GM12878 (cell line): ENCODE measurements around the gene PLXNA2.

Experiments
- CHD2 ChIP-seq: IDR thresholded peaks from 2 replicates; pipeline ENCODE4 v1.6.1; 2011; ENCODE audit warnings: low read depth, low read length, improper control_type of control experiment, borderline replicate concordance
- CTCF ChIP-seq, 3 experiments: IDR thresholded peaks in 2 of 3; conservative IDR thresholded peaks in 1 of 3; 2 replicates each; pipeline ENCODE4 v1.5.1; 2011; ENCODE audit warnings: low read depth in 3 of 3, low read length in 3 of 3, mild to moderate bottlenecking in 3 of 3, control low read depth in 2 of 3, moderate library complexity in 2 of 3, inconsistent platforms in 1 of 3, mixed read lengths in 1 of 3; ENCODE audit not compliant: control insufficient read depth in 2 of 3, insufficient read depth in 1 of 3; ENCODE audit errors: extremely low read depth in 1 of 3
- JUNB ChIP-seq: IDR thresholded peaks from 2 replicates; pipeline ENCODE4 v1.6.1; 2016; ENCODE audit warnings: antibody characterized with exemption, mild to moderate bottlenecking
- POLR2A ChIP-seq: IDR thresholded peaks from 2 replicates; pipeline ENCODE4 v1.6.1; 2011; ENCODE audit warnings: low read depth, mild to moderate bottlenecking, low read length
- RAD21 ChIP-seq: IDR thresholded peaks from 2 replicates; pipeline ENCODE4 v1.6.1; 2011; ENCODE audit warnings: mild to moderate bottlenecking, low read depth, low read length, moderate library complexity; ENCODE audit not compliant: insufficient read depth
- RELA ChIP-seq: fragments of 450-650 bp; IDR thresholded peaks from 2 replicates; pipeline ENCODE4 v1.8.0; 2014; ENCODE audit warnings: borderline replicate concordance; ENCODE audit not compliant: partially characterized antibody
- USF2 ChIP-seq: IDR thresholded peaks from 2 replicates; pipeline ENCODE4 v1.6.1; 2011; ENCODE audit warnings: low read depth, low read length, improper control_type of control experiment, borderline replicate concordance
- ZBTB4 ChIP-seq: fragments of 450-650 bp; formaldehyde crosslinking; IDR thresholded peaks from 2 replicates; pipeline ENCODE4 v1.4.0; 2022; ENCODE audit warnings: mild to moderate bottlenecking, moderate library complexity

DNA sequence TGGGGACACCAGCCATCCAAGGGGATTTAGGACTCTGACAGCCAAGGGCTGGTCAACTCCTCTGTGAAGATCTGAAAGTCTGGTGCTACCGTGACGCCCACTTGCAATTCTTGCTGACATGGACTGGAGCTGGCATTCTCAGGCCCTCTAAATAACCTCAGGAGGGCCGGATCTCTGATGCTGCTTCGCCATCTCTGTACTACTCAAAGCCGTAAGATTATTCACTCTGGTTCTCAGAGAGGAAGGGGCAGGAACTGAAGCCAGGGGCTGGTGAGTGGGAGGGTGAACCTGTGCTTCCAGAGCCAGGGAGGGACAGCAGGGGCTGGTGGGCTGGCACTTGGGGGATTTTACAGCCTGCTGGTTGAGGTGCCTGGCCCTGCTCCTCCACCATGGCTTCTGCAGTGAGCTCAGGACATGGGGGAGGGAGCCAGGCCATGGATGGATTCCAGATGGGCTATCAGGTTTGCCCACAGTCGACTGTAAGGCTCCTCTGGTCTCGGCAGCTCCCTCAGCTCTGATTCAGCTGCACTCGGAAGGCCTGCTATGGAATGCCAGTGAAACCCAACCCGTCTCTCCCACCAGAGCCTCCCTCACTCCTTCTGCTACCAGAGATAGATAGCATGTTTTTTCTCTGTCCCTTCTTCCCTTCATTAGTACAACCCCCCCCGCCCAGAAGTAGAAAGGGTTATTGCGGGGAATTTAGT is 84.5 kb downstream of the PLXNA2 start:
- TF ChIP-seq RAD21 (no peak), JUNB (no peak), RELA (no peak), CHD2 (no peak), POLR2A (no peak), CTCF (IDR thresholded peaks at IDR 0.05 in 2 of 3, conservative IDR thresholded peaks at IDR 0.05 in 1 of 3; ENCODE audit: control insufficient read depth in 2 of 3, extremely low read depth in 1 of 3, insufficient read depth in 1 of 3, low read depth in 3 of 3, low read length in 3 of 3) (no peak), USF2 (no peak), ZBTB4 (no peak)
